Neural progenitor cell (in vitro differentiated cells): Measurements from ENCODE around the gene SPSB4.

Experiments used
- EZH2phosphoT487 ChIP-seq: fragments of 200-600 bp; sonication (generic); IDR thresholded peaks from 2 replicates; pipeline ENCODE4 v1.6.1; 2017; ENCODE audit warnings: antibody characterized with exemption
- TF ChIP-seq, protein P1 (sequence below): fragments of 200-600 bp; sonication (generic); IDR thresholded peaks from 2 replicates; pipeline ENCODE4 v1.5.1; 2017; ENCODE audit warnings: antibody characterized with exemption, mild to moderate bottlenecking

DNA sequence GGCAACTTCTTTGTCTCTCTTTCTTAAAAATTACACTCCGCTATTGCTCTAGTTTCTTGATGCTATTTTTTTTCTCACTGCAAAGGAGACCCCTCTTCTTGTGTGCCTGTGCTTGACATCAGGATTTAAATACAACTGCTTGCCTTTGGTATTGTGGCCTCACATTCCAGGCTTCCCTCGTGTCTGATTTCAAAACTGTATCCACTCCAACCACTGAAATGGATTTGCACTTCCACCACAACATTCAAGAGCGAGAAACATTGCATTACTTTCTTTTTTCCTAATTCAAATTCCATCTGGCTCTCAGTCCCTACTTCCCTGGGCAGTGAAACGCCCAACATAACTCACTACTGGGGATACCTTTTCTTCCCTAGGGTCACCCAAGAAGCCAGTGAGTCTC, 130.0 kb downstream of the SPSB4 start:
- TF ChIP-seq, protein P1, sequence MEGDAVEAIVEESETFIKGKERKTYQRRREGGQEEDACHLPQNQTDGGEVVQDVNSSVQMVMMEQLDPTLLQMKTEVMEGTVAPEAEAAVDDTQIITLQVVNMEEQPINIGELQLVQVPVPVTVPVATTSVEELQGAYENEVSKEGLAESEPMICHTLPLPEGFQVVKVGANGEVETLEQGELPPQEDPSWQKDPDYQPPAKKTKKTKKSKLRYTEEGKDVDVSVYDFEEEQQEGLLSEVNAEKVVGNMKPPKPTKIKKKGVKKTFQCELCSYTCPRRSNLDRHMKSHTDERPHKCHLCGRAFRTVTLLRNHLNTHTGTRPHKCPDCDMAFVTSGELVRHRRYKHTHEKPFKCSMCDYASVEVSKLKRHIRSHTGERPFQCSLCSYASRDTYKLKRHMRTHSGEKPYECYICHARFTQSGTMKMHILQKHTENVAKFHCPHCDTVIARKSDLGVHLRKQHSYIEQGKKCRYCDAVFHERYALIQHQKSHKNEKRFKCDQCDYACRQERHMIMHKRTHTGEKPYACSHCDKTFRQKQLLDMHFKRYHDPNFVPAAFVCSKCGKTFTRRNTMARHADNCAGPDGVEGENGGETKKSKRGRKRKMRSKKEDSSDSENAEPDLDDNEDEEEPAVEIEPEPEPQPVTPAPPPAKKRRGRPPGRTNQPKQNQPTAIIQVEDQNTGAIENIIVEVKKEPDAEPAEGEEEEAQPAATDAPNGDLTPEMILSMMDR = no peak
- no peak for TF ChIP-seq EZH2phosphoT487
